ENCODE results near the gene ZNF593OS. TPM values are rescaled to one million over a fixed set of nuclear protein-coding genes. Genes with fewer than 3 reads are reported as not detected.

ZNF593OS gene
- total and polyA plus RNA-seq, 2 donors (not counting 3 experiments of a cell fraction or from before 2014, with no cell fraction given): not detected

DNA sequence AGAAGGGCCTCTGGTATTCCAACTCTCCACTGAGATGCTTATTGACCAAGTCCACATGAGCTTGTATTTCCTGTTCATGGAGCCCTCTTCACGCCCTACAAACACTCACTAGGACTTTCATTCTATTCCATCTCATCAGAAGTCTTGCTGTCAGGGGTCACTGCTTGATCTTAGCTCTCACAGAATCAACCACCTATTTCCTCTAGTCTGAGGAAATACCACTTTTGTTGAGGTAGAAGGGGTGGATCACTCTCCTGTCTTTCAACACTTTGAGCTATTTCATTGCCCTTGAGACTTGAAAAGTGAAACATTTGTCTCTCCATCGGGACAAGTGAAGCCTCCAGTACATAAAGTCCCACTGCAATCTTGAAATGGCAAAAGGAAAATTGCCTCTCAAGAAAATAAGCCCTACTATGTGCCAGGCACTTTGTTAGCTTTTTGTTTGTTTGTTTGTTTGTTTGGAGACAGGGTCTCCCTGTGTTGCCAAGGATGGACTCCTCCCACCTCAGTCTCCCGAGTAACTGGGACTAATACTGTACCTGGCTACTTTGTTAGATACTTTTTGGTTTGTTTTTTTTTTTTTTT lies 32.6 kb downstream of the ZNF593OS start:
- Histone ChIP-seq H2AFZ (ENCODE audit: low read depth, low read length) (no peak overlapping the region), H3K9me1 (replicated peaks; ENCODE audit: control insufficient read depth, extremely low read depth, insufficient read depth, low read length) (no peaks in the 10 kb centered on the region), H3K9ac (replicated peaks; ENCODE audit: extremely low read depth, insufficient read depth, low read length) (no peak overlapping the region), H3K9me3 (replicated peaks; ENCODE audit: control insufficient read depth, insufficient read depth, low read length) (no peaks in the 10 kb centered on the region), H3K36me3 (ENCODE audit: control insufficient read depth in 2 of 2, extremely low read depth in 1 of 2, insufficient read depth in 2 of 2, low read length in 2 of 2) (no peaks in the 10 kb centered on the region), H3K27me3 (ENCODE audit: control insufficient read depth in 2 of 2, insufficient read depth in 2 of 2, low read length in 2 of 2) (no peaks in the 10 kb centered on the region), H3K27ac (ENCODE audit: insufficient read depth, low read depth, low read length) (no peak overlapping the region), H4K20me1 (replicated peaks; ENCODE audit: control insufficient read depth, extremely low read depth, insufficient read depth, low read length) (no peaks in the 10 kb centered on the region), H3K4me3 (replicated peaks in 1 of 3; ENCODE audit: insufficient read depth in 1 of 3, low read depth in 1 of 3, low read length in 3 of 3) (no peak overlapping the region), H3K79me2 (ENCODE audit: control insufficient read depth, insufficient read depth, low read length) (no peaks in the 10 kb centered on the region), H3K4me2 (ENCODE audit: insufficient read depth, low read length) (no peak overlapping the region), H3K4me1 (ENCODE audit: control insufficient read depth, extremely low read depth, insufficient read depth, low read length) (no peaks in the 10 kb centered on the region)
- FAIRE-seq: no peak
- dilution Hi-C loops (cut with MboI; ENCODE audit: extremely low pct_ligation_motif_present, low sequenced_read_pairs): no loop called here
- ChIA-PET POLR2A (interaction anchor here (0.7 to 1.2 kb wide), 2 partner anchors 28 to 230 kb away, joined by 3 to 6 read pairs; partner anchors contain the start of gene PDIK1L), CTCF (interaction anchor here (0.7 to 2.3 kb wide), 8 partner anchors 8 to 103 kb away, joined by 3 to 29 read pairs (median 4); partner anchors contain the start of gene ZNF593)
- intact Hi-C loops (cut with micrococcal nuclease): no loop called here
- DNase-seq (ENCODE audit: low read depth, low spot score): no peak
- TF ChIP-seq, protein P1, sequence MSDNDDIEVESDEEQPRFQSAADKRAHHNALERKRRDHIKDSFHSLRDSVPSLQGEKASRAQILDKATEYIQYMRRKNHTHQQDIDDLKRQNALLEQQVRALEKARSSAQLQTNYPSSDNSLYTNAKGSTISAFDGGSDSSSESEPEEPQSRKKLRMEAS (IDR thresholded peaks at IDR 0.05; ENCODE audit: insufficient read depth, insufficient read length): no peak
- TF ChIP-seq JUN (IDR thresholded peaks at IDR 0.05; ENCODE audit: borderline replicate concordance, insufficient read depth, insufficient read length, low read depth) (no peak), POLR2A (IDR thresholded peaks at IDR 0.05; ENCODE audit: low read depth, low read length) (no peak), EZH2 (IDR thresholded peaks at IDR 0.05; ENCODE audit: borderline replicate concordance, low read depth, low read length, severe bottlenecking) (no peak), FOS (IDR thresholded peaks at IDR 0.05; ENCODE audit: borderline replicate concordance, insufficient read depth, low read length) (no peak), MYC (IDR thresholded peaks at IDR 0.05; ENCODE audit: low read depth, low read length) (no peak)
- TF ChIP-seq, protein P2, sequence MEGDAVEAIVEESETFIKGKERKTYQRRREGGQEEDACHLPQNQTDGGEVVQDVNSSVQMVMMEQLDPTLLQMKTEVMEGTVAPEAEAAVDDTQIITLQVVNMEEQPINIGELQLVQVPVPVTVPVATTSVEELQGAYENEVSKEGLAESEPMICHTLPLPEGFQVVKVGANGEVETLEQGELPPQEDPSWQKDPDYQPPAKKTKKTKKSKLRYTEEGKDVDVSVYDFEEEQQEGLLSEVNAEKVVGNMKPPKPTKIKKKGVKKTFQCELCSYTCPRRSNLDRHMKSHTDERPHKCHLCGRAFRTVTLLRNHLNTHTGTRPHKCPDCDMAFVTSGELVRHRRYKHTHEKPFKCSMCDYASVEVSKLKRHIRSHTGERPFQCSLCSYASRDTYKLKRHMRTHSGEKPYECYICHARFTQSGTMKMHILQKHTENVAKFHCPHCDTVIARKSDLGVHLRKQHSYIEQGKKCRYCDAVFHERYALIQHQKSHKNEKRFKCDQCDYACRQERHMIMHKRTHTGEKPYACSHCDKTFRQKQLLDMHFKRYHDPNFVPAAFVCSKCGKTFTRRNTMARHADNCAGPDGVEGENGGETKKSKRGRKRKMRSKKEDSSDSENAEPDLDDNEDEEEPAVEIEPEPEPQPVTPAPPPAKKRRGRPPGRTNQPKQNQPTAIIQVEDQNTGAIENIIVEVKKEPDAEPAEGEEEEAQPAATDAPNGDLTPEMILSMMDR (IDR thresholded peaks at IDR 0.05; ENCODE audit: extremely low read depth in 1 of 2, insufficient read depth in 1 of 2, low read depth in 1 of 2, low read length in 2 of 2): no peak
- no TSS peak for BruUV-seq (replicated peaks)

Data from endothelial cell of umbilical vein (primary cell).